ENCODE measurements around the gene ACER1.

ACER1 gene

GRCh38 chr19:6268382-6268771, 65.0 kb downstream of the ACER1 start:
- DNase-seq (ENCODE audit: low read depth in 2 of 2) = no peak

- DNase-seq (ENCODE audit: low read depth in 2 of 2) = no peak
These were observed 65.6 kb downstream of the ACER1 start for GRCh38 chr19:6267552-6268381.

- no peak for DNase-seq (ENCODE audit: low read depth in 2 of 2)
These were observed 68.6 kb downstream of the ACER1 start for GRCh38 chr19:6264803-6265202.

GRCh38 chr19:6263735-6264444, 69.5 kb downstream of the ACER1 start:
- DNase-seq (ENCODE audit: low read depth in 2 of 2) = peak in 1 of 2 experiments; percentile 32

- no peak for DNase-seq (ENCODE audit: low read depth in 2 of 2)
These were observed 70.1 kb downstream of the ACER1 start for GRCh38 chr19:6263306-6263705.

GRCh38 chr19:6262519-6262918, 70.9 kb downstream of the ACER1 start:
- no peak for DNase-seq (ENCODE audit: low read depth in 2 of 2)

- no peak for DNase-seq (ENCODE audit: low read depth in 2 of 2)
These were observed 71.5 kb downstream of the ACER1 start for GRCh38 chr19:6261883-6262282.

- no peak for DNase-seq (ENCODE audit: low read depth in 2 of 2)
These were observed 72.3 kb downstream of the ACER1 start for GRCh38 chr19:6260912-6261650.

- DNase-seq (ENCODE audit: low read depth in 2 of 2) = no peak
These were observed 73.0 kb downstream of the ACER1 start for GRCh38 chr19:6260376-6260775.

- DNase-seq (ENCODE audit: low read depth in 2 of 2) = no peak
These were observed 74.0 kb downstream of the ACER1 start for GRCh38 chr19:6259312-6259861.

GRCh38 chr19:6258812-6259311, 74.5 kb downstream of the ACER1 start:
- DNase-seq (ENCODE audit: low read depth in 2 of 2) = no peak

Measured in fibroblast of skin of left biceps (primary cell).